H7 (cell line): ENCODE measurements around the gene USP25. TPM values are rescaled to one million over a fixed set of nuclear protein-coding genes. Genes with fewer than 3 reads are reported as not detected.

ENCODE experiments used
- DNase-seq: peaks from one replicate; pipeline ENCODE4 v3.0.0; 2012
- H3K27me3 ChIP-seq: 2 replicates; pipeline ENCODE4 v1.6.0; 2011; ENCODE audit warnings: mild to moderate bottlenecking, low read length; ENCODE audit not compliant: control insufficient read depth, insufficient read depth
- H3K36me3 ChIP-seq: replicated peaks from 2 replicates; pipeline ENCODE4 v1.5.1; 2011; ENCODE audit warnings: low read length; ENCODE audit not compliant: control insufficient read depth, insufficient read depth
- H3K4me3 ChIP-seq: 2 replicates; pipeline ENCODE4 v1.5.1; 2011; ENCODE audit warnings: low read depth, mild to moderate bottlenecking, control low read depth, low read length, moderate library complexity; ENCODE audit not compliant: insufficient read depth
- total RNA-seq: library from RNA; depleted of rRNA; stranded (reverse); fragments of >200 nt; shearing (Covaris generic); gene quantifications from 2 replicates; pipeline ENCODE4 v1.2.3, GENCODE V29; 2014; rRNA removed

Gene USP25
- 27.5 and 41.4 TPM in 2 replicates for total RNA-seq

- Histone ChIP-seq H3K27me3 (no peaks in the 10 kb centered on the region), H3K4me3 (peak within 1 kb of the TSS; percentile 78), H3K36me3 (no peaks in the 10 kb centered on the region)
- peak; percentile 98 for DNase-seq
Observed at GRCh38 chr21:15729674-15730483, at the start of gene USP25. TSS of gene USP25 (plus strand) at chr21:15729982. CDS start at chr21:15730394, 412 bp downstream.

DNA sequence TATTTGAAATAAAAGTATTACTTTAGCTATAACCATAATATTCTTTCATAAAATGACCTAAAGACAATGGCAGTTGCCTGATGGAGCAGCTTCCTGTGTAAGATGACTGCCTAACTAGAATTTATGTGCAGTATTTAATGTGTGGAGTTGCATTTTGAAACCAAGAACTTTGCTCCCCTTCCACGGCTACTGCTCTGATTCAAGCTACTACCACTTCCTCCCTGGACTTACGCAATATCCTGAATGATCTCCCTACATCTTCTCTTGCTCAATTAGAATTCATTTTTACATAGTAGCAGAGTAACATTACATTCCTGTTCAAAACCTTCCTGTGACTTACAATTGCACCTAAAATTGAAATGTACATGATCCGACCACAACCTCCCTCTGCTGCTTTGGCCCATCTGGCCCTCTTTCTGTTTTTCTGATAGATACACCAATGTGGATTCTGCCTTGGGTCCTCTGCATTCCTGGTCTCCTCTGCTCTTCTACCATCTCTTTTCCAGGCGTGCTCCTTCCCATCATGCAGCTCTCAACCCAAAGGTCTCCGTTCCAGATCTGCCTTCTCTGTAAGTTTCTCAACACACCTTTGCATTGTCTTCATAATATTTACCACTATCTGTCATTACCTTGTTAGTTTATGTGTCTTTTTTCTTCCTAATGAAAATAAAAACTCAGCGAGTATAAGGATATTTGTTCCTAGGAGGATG lies 47.4 kb upstream of the USP25 start:
- no peak overlapping the region for H3K4me3 ChIP-seq
- DNase-seq, result no peak
- no peaks in the 10 kb centered on the region for H3K36me3 ChIP-seq
- H3K27me3 ChIP-seq, result no peaks in the 10 kb centered on the region

- no peak overlapping the region for H3K4me3 ChIP-seq
- no peak for DNase-seq
- no peaks in the 10 kb centered on the region for H3K36me3 ChIP-seq
- no peaks in the 10 kb centered on the region for H3K27me3 ChIP-seq
Observed at GRCh38 chr21:15682977-15683376, 46.8 kb upstream of the USP25 start.

DNA sequence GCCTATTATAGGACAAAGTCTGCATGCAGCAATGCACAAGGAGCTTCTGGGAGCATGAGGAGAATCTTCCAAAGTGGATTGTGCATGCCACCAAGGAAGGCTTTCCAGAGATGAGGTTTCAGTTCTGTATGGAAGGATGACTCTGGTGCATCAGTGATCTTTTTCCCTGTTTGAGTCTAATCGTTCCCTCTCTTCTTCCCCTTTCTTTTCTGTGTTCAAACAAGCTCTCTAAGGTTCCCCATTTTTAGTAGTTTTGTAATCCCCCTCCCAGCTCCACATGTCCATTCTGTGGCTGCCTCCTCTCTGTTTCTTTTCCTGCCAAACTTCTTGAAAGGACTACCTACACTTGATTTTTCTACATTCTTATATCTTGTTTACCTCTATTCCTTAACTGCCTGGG lies 43.3 kb upstream of the USP25 start:
- no peaks in the 10 kb centered on the region for H3K27me3 ChIP-seq
- H3K4me3 ChIP-seq, result no peak overlapping the region
- DNase-seq, result no peak
- no peaks in the 10 kb centered on the region for H3K36me3 ChIP-seq

- H3K4me3 ChIP-seq, result no peak overlapping the region
- no peak for DNase-seq
- H3K27me3 ChIP-seq, result no peaks in the 10 kb centered on the region
- H3K36me3 ChIP-seq, result no peaks in the 10 kb centered on the region
Observed at GRCh38 chr21:15687208-15687607, 42.6 kb upstream of the USP25 start.

DNA sequence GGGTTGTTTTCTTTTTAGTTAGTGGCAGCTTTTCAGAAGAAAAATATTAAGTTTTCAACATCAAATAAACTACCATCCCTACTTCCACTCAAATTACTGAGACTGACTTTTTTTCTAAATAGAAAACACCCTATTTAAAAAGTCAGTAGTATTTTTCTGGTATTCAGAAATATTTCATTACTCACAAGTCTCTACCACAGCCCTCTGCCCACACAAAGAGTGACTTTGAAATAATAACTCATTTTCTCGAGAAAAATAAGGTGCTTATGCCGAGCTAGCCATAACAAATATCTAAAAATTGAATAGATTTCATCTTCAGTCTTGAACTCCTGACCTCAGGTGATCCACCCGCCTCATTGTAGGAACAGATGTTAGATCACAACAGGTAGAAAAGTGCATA lies 41.8 kb upstream of the USP25 start:
- Histone ChIP-seq H3K27me3 (no peaks in the 10 kb centered on the region), H3K4me3 (no peak overlapping the region), H3K36me3 (no peaks in the 10 kb centered on the region)
- DNase-seq, result no peak

GRCh38 chr21:15688809-15689208 lies 41.0 kb upstream of the USP25 start:
- Histone ChIP-seq H3K4me3 (no peak overlapping the region), H3K27me3 (no peaks in the 10 kb centered on the region), H3K36me3 (no peaks in the 10 kb centered on the region)
- no peak for DNase-seq

GRCh38 chr21:15692711-15693110 lies 37.1 kb upstream of the USP25 start:
- no peak for DNase-seq
- Histone ChIP-seq H3K27me3 (no peaks in the 10 kb centered on the region), H3K36me3 (no peaks in the 10 kb centered on the region), H3K4me3 (no peak overlapping the region)

GRCh38 chr21:15695241-15695640 lies 34.5 kb upstream of the USP25 start:
- no peak for DNase-seq
- no peaks in the 10 kb centered on the region for H3K27me3 ChIP-seq

DNA sequence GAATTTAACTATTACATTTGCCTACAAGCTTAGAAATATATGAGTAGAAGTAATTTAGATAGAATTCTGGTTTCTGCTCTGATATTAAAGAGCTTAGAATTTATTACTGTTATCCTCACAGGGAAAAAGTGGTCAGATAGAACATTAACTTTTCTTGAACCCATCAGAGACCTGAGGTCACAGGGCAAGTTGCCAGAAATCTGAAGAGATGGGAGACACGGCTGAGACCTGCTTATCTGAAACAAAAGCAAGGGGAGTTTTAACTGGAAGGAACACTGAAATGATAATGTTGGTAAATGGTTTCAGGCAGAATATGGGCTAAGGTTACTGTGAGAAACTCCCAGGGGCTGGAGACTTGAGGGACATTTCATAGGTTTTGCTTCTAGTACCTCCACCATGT lies 28.0 kb upstream of the USP25 start:
- Histone ChIP-seq H3K36me3 (no peaks in the 10 kb centered on the region), H3K4me3 (no peak overlapping the region), H3K27me3 (no peaks in the 10 kb centered on the region)
- no peak for DNase-seq

More at GRCh38 chr21:15695241-15695640, 34.5 kb upstream of the USP25 start:
- no peak overlapping the region for H3K4me3 ChIP-seq
- H3K36me3 ChIP-seq, result no peaks in the 10 kb centered on the region

DNA sequence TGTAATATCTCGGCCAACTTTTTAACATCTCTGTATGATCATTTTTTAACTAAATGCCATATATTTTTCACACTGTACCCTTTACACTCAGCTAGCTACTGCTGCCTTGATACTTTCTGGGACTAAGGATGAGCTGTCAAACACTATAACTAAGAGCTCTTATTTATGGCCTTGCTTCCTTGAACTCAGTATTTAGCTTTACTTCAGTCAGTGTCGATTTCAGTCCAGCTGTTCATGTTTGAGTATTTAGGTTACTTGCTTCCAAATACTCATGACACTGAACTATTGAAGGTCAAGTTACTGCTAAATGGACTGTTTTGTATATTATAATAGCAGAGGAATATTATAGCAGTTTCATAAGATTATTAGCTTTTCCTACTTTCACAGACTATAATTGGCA lies 25.9 kb upstream of the USP25 start:
- no peak overlapping the region for H3K4me3 ChIP-seq
- DNase-seq, result no peak
- H3K36me3 ChIP-seq, result no peaks in the 10 kb centered on the region
- H3K27me3 ChIP-seq, result no peaks in the 10 kb centered on the region

DNA sequence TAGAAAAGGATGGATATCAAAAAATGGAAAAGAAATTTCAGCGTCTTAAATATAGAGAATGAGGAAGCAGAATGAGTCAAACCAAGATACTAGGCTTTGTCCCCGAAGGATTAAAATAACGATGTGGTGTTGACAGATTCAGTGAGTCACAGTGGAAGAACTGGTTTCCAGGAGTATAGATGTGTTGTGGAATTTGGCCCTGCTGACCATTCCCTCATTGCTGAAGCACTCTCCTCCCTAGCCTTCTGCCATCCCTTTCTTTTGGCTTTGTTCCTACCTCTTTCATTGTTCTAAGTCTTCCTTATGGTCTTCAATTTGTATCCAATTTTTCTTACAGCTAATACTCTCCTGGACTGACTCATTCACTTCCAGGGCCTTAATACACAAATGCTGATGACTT lies 23.1 kb upstream of the USP25 start:
- DNase-seq, result no peak
- Histone ChIP-seq H3K36me3 (no peaks in the 10 kb centered on the region), H3K27me3 (no peaks in the 10 kb centered on the region), H3K4me3 (no peak overlapping the region)

DNA sequence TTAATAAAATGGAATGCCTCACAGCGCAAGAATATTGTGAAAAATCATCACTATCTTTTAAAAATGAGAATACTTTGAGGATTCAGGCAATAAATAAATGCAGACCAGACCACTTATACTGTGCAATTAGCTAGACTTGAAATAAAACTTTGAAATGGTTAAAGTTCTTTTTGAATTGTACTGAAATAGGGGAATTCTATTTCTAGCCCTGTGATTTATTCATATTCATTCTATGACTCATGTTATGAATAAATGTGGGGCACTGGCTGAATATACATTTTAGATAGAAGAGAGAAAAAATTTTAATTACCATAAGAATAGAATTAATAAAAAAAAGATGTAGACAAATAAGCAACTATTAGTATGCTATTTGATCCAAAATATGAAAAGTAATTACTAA lies 16.4 kb upstream of the USP25 start:
- Histone ChIP-seq H3K27me3 (no peaks in the 10 kb centered on the region), H3K4me3 (no peak overlapping the region), H3K36me3 (no peaks in the 10 kb centered on the region)
- DNase-seq, result no peak

GRCh38 chr21:15718711-15719110 lies 11.1 kb upstream of the USP25 start:
- no peak for DNase-seq
- H3K36me3 ChIP-seq, result no peaks in the 10 kb centered on the region
- H3K4me3 ChIP-seq, result no peak overlapping the region
- no peaks in the 10 kb centered on the region for H3K27me3 ChIP-seq

DNA sequence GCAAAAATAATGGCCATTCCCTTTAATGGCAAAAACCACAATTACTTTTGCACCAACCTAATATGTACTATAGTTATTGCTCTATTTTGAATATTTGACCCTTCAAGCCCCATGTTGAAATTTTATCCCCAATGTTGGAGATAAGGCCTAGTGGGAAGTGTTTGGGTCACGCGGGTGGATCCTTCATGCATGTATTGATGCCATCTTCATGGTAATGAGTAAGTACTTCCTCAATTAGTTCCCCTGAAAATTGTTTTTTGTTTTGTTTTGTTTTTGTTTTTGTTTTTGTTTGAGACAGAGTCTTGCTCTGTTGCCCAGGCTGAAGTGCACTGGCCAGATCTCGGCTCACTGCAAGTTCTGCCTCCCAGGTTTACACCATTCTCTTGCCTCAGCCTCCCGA lies 9.8 kb upstream of the USP25 start:
- DNase-seq, result no peak
- Histone ChIP-seq H3K27me3 (no peaks in the 10 kb centered on the region), H3K36me3 (no peaks in the 10 kb centered on the region)

More for the DNA sequence above, 9.8 kb upstream of the USP25 start:
- no peak overlapping the region for H3K4me3 ChIP-seq
